HG02970 (cell line): Measurements from ENCODE around the gene ADAD2.

Experiments
- ATAC-seq: cut with Tn5 transposase; IDR thresholded peaks from one replicate; pipeline ENCODE4 v1.9.1; 2021; ENCODE audit warnings: mild to moderate bottlenecking, moderate library complexity, moderate number of reproducible peaks; ENCODE audit not compliant: unreplicated experiment, low FRiP score

ADAD2 gene

GRCh38 chr16:84220851-84221250 lies 29.9 kb downstream of the ADAD2 start:
- no peak for ATAC-seq

- ATAC-seq = no peak
Measured at GRCh38 chr16:84223456-84223855, 32.5 kb downstream of the ADAD2 start.

GRCh38 chr16:84224554-84224953 lies 33.6 kb downstream of the ADAD2 start:
- ATAC-seq = no peak

- no peak for ATAC-seq
Measured at GRCh38 chr16:84225126-84225525, 34.2 kb downstream of the ADAD2 start.

- no peak for ATAC-seq
Measured at GRCh38 chr16:84225571-84225970, 34.6 kb downstream of the ADAD2 start.

- no peak for ATAC-seq
Measured at GRCh38 chr16:84226026-84226425, 35.1 kb downstream of the ADAD2 start.

GRCh38 chr16:84227548-84227947 lies 36.6 kb downstream of the ADAD2 start:
- ATAC-seq = no peak

- no peak for ATAC-seq
Measured at GRCh38 chr16:84228256-84228838, 37.4 kb downstream of the ADAD2 start.

- ATAC-seq = no peak
Measured at GRCh38 chr16:84229471-84229870, 38.5 kb downstream of the ADAD2 start.

- no peak for ATAC-seq
Measured at GRCh38 chr16:84232060-84232459, 41.1 kb downstream of the ADAD2 start.

GRCh38 chr16:84232969-84233368 lies 42.0 kb downstream of the ADAD2 start:
- no peak for ATAC-seq

- no peak for ATAC-seq
Measured at GRCh38 chr16:84233748-84234147, 42.8 kb downstream of the ADAD2 start.

- no peak for ATAC-seq
Measured at GRCh38 chr16:84234321-84235241, 43.6 kb downstream of the ADAD2 start.

GRCh38 chr16:84236671-84237070 lies 45.7 kb downstream of the ADAD2 start:
- no peak for ATAC-seq

- no peak for ATAC-seq
Measured at GRCh38 chr16:84237994-84238750, 47.2 kb downstream of the ADAD2 start.

GRCh38 chr16:84239141-84239769 lies 48.3 kb downstream of the ADAD2 start:
- no peak for ATAC-seq

GRCh38 chr16:84239909-84240308 lies 49.0 kb downstream of the ADAD2 start, which contains the start of gene KCNG4:
TSS of gene KCNG4 (minus strand) at chr16:84240012. CDS start at chr16:84237485, 2,527 bp downstream.
- ATAC-seq = no peak

- ATAC-seq = no peak
Measured at GRCh38 chr16:84240455-84240854, 49.5 kb downstream of the ADAD2 start.

- no peak for ATAC-seq
Measured at GRCh38 chr16:84241778-84242177, 50.8 kb downstream of the ADAD2 start.

GRCh38 chr16:84242839-84243238 lies 51.9 kb downstream of the ADAD2 start:
- ATAC-seq = no peak

GRCh38 chr16:84243732-84244131 lies 52.8 kb downstream of the ADAD2 start:
- no peak for ATAC-seq
